Measurements from ENCODE around the gene KCNMB2.
"Not testable (repeated sequence)": the region's sequence is repeated elsewhere in the genome, so short reads cannot be mapped to it uniquely, and the experiment has no call there.

The KCNMB2 gene

DNA sequence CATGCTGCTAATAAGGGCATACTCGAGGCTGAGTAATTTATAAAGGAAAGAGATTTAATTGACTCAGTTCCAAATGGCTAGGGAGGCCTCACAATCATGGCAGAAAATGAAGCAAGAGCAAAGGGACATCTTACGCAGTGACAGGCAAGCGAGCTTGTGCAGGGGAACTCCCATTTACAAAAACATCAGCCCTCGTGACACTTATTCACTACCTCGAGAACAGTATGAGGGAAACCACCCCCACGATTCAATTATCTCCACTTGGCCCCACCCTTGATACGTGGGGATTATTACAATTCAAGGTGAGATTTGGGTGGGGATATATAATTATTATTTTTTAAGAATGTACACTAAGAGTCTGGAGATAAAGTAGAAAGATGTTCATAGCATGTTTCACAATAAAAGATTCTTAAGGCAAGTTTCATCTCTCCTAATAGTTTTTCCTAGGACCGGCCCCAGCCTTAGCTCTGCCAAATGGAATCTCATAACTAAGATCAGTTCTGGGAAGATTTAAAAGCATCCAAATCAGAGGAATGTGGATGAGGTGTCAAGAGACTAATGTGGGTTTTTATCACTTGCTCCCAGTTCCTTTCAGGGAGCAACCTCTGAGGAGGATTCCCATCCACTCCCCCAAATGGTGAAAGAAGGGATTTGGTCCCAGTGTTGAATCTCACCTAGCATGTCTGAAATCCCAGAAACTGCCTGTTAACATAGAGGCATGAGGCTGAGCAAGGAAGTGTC is 314.4 kb downstream of the KCNMB2 start:
- in situ Hi-C loops (cut with MboI; ENCODE audit: low sequenced_read_pairs): no loop called here

DNA sequence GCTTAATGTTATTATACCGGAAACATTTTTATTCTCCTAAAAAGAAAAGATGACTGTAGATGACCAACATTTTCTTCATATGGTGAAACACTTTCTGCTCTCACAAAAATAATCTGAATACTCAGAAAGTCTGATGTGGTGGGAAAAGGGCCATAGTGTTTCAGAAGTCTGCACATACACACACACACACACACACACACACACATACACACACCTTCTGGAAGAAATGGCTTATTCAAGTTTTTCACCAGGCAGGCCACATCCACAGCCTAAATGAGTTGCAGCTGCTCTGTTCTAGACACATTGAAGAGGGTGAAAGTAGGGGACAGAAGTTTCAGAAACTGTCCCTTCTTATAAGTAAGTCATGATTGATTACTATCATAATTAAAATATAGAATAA is 315.3 kb downstream of the KCNMB2 start:
- in situ Hi-C loops (cut with MboI; ENCODE audit: low sequenced_read_pairs): no loop called here

DNA sequence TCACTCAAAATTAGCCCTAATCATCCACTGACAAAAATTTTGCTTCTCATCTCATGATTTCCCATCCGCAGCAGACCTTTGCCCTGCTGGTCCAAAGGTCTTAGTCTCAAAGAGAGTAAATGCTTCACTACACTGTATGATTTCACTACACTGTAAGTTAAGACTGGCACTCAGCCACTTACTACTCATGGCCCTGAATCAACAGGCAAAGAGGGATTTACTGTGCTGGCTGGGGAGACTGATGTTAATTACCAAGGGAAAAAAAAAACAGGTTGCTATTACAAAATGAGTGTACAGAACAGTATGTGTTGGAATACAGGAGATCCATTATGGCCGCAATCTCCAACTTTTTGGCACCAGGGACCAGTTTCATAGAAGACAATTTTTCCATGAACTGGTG is 320.6 kb downstream of the KCNMB2 start:
- in situ Hi-C loops (cut with MboI; ENCODE audit: low sequenced_read_pairs): no loop called here

DNA sequence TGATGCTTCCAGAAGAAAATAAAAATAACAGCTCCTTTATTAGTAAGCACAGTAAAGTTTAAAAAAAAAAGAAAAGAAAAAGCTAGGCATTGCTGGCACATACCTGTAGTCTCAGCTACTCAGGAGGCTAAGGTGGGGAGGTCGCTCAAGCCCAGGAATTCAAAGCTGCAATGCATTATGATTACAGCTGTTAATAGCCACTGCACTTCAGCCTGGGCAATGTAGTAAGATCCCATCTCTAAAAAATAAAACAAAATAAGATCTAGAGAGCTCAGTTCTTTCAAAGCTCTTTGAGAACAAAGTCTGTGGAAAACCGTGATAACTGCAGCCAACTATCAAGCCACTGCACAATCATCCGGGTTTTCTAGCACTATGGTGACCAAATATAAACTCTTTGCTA is 323.1 kb downstream of the KCNMB2 start:
- in situ Hi-C loops (cut with MboI; ENCODE audit: low sequenced_read_pairs): no loop called here

DNA sequence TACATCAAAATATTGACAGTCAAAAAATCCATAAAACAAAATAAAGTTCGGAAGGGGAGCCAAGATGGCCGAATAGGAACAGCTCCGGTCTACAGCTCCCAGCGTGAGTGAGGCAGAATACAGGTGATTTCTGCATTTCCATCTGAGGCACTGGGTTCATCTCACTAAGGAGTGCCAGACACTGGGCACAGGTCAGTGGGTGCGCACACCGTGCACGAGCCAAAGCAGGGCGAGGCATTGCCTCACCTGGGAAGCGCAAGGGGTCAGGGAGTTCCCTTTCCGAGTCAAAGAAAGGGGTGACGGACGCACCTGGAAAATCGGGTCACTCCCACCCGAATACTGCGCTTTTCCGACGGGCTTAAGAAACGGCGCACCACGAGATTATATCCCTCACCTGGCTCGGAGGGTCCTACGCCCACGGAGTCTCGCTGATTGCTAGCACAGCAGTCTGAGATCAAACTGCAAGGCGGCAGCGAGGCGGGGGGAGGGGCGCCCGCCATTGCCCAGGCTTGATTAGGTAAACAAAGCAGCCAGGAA is 323.7 kb downstream of the KCNMB2 start:
- in situ Hi-C loops (cut with MboI; ENCODE audit: low sequenced_read_pairs): not testable (repeated sequence)

DNA sequence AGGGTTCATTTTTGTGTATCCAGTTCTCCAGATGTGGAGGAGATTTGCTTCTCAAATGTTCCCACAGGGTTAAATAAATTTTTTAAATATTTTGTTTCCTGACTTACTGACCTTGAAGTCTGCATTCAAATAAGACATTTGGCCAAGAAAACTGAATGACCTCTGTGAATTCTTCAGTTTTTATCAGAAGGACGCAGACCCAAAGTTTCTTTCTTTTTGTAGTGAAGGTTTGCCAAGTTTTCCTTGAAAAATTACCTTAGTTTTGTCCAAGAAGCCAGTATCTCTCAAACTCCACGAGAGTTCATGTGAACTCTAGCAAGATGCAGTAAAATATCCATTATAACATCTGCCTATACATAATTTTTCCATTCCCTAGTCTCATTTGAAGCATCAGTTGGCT is 332.4 kb downstream of the KCNMB2 start:
- in situ Hi-C loops (cut with MboI; ENCODE audit: low sequenced_read_pairs): no loop called here

DNA sequence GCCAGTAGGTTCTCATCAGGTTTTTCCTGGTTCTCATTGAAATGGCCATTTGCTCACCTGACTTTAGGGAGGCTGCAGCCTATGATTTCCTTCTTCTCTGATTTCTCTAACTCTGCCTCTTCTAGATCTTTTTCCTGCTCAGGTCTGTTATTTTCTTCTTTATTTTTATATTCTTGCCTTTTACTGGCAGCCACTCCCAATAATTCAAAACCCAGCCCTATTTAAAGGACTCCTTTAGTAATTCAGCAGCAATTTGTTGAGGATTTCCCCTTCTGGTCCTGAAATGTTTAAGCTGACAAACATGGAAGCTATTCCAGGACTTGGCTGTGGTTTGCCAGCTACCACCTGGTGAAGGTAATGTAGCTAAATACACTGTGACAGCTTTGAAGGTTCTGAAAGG is 333.8 kb downstream of the KCNMB2 start:
- in situ Hi-C loops (cut with MboI; ENCODE audit: low sequenced_read_pairs): no loop called here

DNA sequence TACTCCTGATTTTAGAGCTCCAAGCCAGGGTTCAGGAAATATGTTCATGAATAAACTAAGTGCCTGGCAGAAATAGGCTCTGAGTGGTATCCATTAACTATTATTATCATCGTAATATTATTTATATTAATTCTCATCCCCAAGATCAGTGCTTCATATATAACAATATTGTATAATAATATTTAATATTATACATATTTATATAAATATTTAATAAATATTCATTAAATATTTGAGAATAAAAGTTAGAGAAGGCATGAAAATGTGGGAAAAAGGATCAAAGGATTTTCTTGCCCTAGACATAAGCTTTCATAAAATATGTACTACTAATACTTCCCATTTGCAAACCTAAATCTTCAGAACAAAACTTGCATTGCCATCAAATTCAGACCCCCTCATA is 338.9 kb downstream of the KCNMB2 start:
- in situ Hi-C loops (cut with MboI; ENCODE audit: low sequenced_read_pairs): no loop called here

DNA sequence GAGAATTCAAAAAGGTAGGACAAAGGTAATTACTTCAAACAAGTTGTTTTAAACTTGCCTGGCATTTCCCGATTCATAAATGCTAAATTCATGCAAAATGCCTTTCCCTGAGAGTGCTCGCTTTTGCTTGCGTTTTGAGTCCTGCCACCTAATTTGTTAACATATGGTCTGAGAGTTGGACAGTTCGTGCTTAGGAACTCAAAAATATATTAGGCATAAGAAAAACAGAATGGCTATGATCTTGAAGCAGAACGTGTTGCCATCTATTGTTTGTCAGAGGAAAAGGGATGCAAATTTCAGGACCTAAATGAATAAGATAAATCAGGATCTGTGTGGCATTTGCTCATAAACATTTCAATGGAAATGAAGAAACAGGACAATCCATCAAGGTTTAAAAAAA is 339.6 kb downstream of the KCNMB2 start:
- in situ Hi-C loops (cut with MboI; ENCODE audit: low sequenced_read_pairs): no loop called here

DNA sequence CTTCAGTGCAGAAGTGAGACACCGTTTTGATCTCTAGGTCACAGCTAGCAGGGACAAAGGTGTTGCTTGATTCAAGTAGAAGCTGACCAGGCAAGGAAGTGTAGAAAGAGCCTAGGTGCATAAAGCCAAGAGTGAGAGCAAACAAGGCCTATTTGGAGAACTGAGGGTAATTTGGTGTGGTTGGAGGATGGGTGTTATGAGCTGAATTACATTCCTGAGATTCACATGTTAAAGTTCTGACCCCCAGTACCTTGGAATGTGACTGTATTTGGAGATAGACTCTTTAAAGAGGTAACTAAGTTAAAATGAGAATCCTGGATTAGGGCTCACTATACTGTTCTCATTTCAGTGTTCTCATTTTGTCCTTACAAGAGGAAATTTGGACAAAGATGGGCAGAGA is 344.0 kb downstream of the KCNMB2 start:
- in situ Hi-C loops (cut with MboI; ENCODE audit: low sequenced_read_pairs): no loop called here
